Stimulated activated CD4-positive, alpha-beta T cell treated with anti-CD3 and anti-CD28 coated beads, TNF-alpha, amount 100 ng/mL, for 24 hours (primary cell): ENCODE measurements around the gene ITSN1.
A peak's percentile ranks its signal among the peaks of the same experiment; 100 is the strongest.

ENCODE experiments used
- DNase-seq, 3 experiments: peaks; one replicate each; pipeline ENCODE4 v3.0.0-alpha.2; 2020; ENCODE audit warnings: low read depth in 3 of 3

The ITSN1 gene

DNA sequence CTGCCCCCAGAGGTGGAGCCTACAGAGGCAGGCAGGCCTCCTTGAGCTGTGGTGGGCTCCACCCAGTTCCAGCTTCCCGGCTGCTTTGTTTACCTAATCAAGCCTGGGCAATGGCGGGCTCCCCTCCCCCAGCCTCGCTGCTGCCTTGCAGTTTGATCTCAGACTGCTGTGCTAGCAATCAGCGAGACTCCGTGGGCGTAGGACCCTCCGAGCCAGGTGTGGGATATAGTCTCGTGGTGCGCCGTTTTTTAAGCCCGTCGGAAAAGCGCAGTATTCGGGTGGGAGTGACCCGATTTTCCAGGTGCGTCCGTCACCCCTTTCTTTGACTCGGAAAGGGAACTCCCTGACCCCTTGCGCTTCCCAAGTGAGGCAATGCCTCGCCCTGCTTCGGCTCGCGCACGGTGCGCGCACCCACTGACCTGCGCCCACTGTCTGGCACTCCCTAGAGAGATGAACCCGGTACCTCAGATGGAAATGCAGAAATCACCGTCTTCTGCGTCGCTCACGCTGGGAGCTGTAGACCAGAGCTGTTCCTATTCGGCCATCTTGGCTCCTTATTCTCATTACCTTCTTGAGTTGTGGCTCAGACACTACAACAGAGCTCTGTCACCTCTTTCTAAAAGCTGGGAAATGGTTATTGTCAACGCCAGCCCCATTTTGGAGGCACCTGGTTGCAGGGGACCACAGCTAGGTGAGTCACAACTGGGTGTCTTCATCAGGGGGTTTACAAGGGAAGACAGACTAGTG, 288.9 kb downstream of the ITSN1 start:
- DNase-seq: peak in 1 of 3 experiments; percentile 46

DNA sequence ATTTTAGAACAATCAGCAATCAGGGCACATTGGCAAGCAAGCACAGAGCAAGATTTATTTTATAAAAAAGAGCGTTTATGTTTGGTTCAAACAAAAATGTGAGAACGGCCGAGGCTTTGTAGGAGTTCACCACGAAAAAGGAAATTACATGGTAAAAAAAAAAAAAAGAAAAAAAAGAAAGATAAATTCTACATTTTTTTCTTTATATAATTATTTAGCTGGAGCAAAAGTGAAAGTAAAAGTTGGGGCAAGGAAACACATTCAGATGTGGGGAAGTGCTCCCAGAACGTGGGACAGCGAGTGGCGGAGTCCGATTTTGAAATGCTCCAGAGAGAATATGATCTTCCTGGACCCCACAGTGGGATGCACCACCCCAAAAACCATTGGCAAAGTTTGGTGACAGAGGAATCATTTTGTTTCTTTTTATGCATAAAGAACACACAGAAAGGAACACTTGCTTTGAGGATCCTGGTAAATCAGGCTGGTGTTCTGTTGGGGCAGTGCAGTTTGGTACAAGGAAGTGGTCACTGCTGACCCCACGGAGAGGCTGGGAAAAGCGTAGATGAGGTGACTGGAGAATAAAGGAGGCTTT, 289.6 kb downstream of the ITSN1 start:
- DNase-seq: no peak

GRCh38 chr21:33932731-33933130, 290.4 kb downstream of the ITSN1 start:
- DNase-seq: no peak

GRCh38 chr21:33936301-33937038, 294.2 kb downstream of the ITSN1 start:
- no peak for DNase-seq

DNA sequence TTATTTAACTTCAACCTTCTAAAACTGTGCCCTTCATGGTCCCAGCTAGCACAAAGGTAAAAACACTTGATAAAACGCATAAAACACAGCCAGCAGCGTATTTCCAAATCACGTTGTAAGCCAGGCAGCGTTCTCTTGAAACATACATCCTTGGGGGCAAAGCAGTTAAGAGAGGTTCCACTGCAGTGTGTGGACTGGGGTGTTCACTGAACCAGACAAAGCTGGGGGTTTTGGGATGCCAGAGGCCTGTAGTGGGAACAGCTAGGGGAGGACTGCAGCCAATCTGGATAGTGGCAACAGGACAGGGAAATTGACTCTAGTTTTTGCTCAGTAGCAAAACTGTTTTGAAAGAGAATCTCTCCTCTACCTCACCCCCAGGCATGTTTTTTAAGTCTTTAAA, 294.8 kb downstream of the ITSN1 start:
- no peak for DNase-seq

DNA sequence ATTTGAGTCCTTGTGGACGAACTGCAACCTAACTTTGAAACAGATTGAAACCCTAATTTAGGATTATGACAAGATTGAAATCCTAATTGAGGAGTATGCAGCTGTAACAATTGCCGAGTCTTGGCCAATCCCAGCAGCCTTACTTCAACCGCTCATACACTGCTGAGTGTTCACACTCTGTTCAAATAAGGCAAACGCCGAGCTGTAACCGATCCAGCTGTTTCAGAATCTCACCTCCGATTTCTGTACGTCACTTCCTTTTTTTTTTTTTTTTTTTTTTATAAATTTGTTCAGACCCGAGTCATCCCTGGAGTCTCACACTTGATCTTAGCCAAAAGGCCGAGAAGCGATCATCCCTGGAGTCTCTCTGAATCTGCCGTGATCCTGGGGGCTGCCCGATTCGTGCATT, 295.6 kb downstream of the ITSN1 start:
- DNase-seq: no peak

DNA sequence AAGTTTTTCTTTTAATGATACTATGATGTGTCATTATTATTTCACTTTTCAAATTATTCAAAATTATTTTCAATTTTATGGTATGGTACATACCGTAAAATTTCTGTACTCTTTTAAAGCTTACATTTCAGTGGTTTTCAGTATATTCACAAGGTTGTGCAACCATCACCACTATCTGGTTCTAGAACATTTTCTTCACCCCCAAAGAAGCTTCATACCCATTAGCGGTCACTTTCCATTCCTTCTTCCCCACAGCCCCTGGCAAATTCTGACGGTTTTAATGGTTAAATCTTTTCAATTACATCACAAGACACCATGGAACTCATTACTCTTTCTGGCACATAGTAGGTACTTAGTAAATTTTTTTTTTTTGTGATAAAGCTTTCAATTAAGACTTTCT, 296.1 kb downstream of the ITSN1 start:
- no peak for DNase-seq

DNA sequence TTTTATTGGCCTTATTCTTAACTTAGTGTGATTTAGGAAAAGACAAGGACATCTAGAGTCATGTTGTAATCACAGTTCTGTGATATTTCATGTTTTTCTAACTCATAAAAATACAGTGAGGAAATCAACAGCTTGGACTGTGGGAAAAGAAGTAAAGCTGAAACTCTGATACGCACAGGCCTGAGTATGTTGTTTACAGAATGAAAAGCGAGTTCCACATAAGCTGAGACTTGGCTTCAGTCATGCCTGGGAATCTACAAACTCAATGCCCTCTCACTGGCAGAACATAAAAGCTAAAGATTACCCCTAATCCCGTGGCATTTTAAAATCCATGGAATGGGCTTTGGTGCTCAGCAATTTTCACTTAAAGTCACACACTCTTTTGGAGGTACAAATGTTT, 296.9 kb downstream of the ITSN1 start:
- no peak for DNase-seq

DNA sequence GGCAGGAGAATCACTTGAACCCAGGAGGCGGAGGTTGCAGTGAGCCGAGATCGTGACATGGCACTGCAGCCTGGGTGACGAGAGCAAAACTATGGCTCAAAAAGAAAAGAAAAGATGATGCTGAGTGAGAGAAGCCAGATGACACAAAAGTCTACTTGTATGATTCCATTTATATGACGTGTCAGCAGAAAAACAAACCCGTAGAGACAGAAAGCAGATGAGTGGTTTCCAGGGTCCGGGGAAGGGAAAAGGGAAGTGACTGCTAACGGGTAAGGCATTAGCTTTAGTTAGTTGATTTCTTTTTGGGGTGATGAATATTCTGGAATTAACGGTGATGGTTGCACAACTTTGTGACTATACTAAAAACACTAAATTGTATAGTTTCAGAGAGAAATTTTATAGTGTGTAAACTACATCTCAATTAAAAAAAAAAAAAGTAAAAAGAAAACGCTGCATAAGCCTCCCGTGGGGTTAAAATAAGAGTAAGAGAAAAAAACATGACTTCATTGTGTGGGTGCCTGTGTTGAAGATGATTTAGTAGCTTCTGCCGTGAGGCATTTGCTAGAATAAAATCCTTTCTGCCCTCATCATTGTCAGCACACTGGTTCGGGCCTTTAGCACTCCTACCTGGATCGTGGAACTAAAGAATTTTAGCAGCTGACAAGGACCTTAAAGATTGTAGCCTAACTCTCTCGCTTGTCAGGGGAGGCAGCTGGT, 298.0 kb downstream of the ITSN1 start:
- DNase-seq: no peak

GRCh38 chr21:33940881-33941245, 298.6 kb downstream of the ITSN1 start:
- DNase-seq: no peak

- no peak for DNase-seq
Observed at GRCh38 chr21:33942426-33942825, 300.1 kb downstream of the ITSN1 start.

DNA sequence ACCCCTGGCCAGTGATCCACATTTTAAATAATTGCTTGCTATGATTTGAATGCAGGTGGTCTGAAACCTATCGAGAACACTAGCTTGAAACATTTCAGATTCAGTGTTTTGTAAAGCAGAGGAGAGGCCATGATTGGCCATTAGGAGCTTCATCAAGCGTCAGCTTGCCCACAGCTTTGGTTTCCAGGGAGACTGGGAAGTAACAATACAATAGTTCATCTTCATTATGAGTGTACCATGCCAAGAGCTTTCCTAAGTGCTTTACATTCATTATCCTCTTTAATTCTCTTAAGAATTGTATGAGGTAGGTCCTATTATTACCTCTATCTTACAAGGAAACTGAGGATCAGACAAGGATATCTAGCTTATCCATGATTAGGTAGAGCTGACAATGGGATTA, 301.0 kb downstream of the ITSN1 start:
- DNase-seq: no peak

GRCh38 chr21:33944185-33944763, 302.0 kb downstream of the ITSN1 start:
- no peak for DNase-seq

GRCh38 chr21:33945652-33946270, 303.5 kb downstream of the ITSN1 start:
- no peak for DNase-seq

GRCh38 chr21:33947451-33948095, 305.3 kb downstream of the ITSN1 start:
- peak; percentile 70 to 82 (median 78) for DNase-seq

- peak; percentile 61 to 71 (median 66) for DNase-seq
Observed at GRCh38 chr21:33948096-33948950, 306.0 kb downstream of the ITSN1 start.

- DNase-seq: no peak
Observed at GRCh38 chr21:33948951-33949444, 306.7 kb downstream of the ITSN1 start.
